ENCODE measurements around the gene MAJIN. TPM values are rescaled to one million over a fixed set of nuclear protein-coding genes. Genes with fewer than 3 reads are reported as not detected.

The MAJIN gene
- total RNA-seq, 1 donor = not detected

DNA sequence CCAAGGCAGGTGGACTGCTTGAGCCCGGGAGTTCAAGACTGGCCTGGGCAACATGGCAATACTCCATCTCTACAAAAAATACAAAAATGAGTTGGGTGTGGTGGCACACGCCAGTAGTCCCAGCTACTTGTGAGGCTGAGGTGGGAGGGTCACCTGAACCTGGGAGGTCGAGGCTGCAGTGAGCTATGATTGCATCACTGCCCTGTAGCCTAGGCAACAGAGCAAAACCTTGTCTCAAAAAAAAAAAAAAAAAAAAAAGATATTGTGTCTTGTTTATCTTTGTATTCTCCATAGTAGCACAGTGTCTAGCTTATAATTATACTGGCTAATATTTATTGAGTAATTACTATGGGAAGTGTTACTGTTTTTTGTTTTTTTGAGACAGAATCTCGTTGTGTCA, 20.4 kb downstream of the MAJIN start:
- DNase-seq (ENCODE audit: low read depth) = no peak
- H3K4me3 ChIP-seq (ENCODE audit: low read depth, low read length) = no peak overlapping the region
- TF ChIP-seq, protein P1, sequence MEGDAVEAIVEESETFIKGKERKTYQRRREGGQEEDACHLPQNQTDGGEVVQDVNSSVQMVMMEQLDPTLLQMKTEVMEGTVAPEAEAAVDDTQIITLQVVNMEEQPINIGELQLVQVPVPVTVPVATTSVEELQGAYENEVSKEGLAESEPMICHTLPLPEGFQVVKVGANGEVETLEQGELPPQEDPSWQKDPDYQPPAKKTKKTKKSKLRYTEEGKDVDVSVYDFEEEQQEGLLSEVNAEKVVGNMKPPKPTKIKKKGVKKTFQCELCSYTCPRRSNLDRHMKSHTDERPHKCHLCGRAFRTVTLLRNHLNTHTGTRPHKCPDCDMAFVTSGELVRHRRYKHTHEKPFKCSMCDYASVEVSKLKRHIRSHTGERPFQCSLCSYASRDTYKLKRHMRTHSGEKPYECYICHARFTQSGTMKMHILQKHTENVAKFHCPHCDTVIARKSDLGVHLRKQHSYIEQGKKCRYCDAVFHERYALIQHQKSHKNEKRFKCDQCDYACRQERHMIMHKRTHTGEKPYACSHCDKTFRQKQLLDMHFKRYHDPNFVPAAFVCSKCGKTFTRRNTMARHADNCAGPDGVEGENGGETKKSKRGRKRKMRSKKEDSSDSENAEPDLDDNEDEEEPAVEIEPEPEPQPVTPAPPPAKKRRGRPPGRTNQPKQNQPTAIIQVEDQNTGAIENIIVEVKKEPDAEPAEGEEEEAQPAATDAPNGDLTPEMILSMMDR (IDR thresholded peaks at IDR 0.05; ENCODE audit: insufficient read depth, low read length) = no peak

DNA sequence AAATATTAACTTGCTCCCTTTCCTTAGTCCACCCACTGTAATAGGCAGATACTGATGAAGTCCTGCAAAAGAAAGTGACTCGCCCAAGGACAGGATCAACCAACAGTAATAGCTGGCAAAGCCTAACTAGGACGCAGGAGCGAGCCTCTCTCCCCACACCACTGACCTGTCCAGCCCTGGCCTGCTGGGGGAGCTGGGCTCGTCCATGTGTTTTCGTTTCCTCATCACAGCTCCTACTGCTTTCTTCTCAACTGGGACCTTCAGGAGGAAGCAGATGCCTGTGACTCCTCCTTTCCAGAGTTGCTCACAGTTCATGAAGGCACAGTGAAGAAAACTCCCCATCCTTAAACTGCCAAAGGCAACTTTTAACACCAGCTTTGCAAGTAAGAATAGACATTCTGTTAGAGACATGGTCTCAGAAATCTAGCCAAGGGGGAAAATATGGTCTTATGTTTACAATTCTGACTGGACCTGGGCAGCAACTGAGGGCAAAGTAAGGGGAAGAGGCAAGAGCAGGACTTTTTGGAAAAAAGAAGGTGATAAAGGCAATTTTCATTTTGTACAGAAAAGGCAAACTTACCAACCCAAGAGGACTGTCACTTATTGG, 24.6 kb downstream of the MAJIN start:
- no peak overlapping the region for H3K4me3 ChIP-seq (ENCODE audit: low read depth, low read length)
- TF ChIP-seq, protein P1 (IDR thresholded peaks at IDR 0.05; ENCODE audit: insufficient read depth, low read length) = peak; percentile 16
- DNase-seq (ENCODE audit: low read depth) = no peak

DNA sequence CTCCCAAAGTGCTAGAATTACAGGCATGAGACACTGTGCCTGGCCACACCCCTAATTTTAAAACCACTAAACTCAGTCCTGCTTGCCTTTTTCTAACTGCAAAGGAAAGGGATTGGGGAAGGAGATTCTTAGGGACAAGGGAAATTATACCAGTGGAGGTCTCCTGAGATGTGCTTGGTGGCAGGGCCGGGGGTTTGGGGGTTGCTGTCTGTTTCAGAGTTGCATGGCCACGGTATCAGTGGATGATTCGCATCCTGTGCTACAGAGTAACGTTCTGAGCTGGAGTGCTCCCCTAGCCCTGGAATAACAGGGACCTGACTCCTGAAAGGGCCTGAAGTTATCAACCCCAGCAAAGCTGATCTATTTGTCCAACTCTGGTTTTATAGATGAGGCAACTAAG, 35.4 kb downstream of the MAJIN start:
- no peak for DNase-seq (ENCODE audit: low read depth)
- TF ChIP-seq, protein P1 (IDR thresholded peaks at IDR 0.05; ENCODE audit: insufficient read depth, low read length) = no peak
- H3K4me3 ChIP-seq (ENCODE audit: low read depth, low read length) = no peak overlapping the region

DNA sequence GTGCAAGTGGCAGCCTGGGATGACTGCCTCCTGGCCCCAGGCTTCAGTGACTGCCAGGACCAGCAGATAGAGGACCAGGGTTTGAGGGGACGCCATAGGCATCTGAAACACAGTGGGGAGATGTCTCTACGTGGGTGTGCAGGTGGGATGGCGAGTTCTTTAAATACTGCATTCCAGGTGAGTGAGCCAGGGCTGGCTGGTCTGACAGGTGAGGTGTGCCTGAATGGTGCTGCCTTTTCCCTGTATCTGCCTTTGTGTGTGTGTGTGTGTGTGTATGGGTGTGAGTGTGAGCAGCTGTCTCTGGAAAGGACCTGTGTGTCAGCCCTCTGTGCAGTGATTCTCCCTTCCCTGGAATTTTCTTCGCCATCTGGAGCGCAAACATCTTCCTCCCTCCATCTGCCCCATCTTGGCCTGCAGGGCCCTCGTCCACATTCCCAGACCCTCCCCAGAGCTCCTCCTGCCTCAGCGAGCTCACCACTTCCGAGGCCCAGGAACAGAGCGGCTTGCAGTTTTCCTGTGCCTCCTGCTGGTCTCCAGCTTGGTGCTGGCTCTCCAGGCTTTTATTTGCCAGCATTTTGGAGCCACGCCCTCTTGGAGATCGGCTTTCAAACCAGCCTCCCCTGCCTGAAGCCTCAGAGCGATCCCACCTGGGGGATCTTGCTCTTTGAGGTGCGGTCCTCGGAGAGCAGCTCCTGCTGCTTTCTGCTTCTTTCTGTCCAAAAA, 36.4 kb downstream of the MAJIN start, which contains the start of gene GPHA2:
Gene GPHA2 (minus strand): TSS at position 535 of the 723 bp plus-strand sequence. CDS start 433 bp downstream, at position 102.
- no peak within 1 kb of the TSS for H3K4me3 ChIP-seq (ENCODE audit: low read depth, low read length)
- TF ChIP-seq, protein P1 (IDR thresholded peaks at IDR 0.05; ENCODE audit: insufficient read depth, low read length) = peak; percentile 3
- peak; percentile 23 for DNase-seq (ENCODE audit: low read depth)

DNA sequence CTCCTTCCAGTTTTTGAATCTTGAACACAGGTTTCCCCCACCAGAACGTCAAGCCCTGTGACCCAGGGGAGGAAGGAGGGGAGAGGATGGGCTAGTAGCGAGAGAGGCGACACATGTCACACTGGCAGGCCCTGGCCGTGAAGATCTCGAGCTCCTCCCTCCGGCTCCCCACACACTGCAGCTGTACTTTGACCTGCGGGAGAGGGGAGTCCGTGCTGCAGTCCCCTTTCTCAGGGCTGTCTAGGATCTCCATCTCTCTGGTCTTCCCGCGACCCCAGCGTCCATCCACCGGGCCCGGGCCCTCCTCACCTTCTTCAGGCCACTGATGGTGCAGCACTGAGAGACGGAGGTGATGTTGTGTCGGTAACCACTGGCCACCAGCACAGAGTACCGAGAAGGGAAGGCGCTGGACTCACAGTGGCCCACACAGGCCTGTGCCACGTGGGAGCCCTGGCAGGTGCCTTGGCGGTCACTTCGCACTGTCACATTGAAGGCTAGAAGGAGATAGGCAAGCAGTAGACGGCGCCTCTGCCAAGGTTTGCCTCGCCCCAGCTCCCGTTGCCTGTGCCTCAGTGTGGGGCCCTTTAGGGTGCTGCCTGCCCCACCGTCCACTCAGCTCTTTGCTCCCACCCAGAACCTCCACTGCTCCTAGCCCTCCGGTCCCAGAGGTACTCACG, 37.1 kb downstream of the MAJIN start:
- DNase-seq (ENCODE audit: low read depth) = no peak
- TF ChIP-seq, protein P1 (IDR thresholded peaks at IDR 0.05; ENCODE audit: insufficient read depth, low read length) = no peak
- H3K4me3 ChIP-seq (ENCODE audit: low read depth, low read length) = no peak overlapping the region

DNA sequence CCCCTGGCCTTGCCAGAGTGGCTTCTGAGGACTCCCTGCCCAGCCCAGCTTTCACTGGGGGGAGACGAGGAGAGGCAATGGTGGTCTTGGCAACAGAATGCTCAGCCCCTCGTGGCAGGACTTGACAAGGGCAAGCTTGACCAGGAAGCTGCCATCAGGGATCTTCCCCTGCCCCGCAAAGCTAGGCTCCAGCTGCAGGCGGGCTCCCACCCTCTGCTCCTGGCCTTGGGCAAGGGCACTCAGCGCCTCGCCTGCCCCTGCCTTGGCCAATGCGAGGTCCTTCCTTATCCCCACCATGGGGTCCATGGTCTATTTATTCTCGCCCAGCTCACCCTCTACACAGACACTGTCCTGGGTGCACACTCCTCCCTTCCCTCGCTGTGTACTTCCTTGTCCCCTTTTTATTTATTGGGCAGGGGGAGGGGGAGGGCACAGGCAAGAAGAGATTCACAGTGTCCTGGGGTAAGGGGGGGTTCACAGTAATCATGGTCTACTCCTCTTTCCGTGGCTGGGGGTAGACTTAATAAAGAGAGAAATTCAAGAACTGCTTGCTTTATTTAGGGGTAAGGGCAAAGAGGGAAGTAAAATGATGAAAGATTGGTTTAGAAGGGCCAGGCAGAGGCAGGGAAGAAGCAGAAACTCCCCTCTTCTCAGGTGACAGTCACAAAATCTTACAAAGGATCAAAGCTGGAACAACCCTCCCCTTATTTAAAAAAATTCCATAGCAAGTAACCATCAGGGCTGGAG, 37.8 kb downstream of the MAJIN start:
- TF ChIP-seq, protein P1 (IDR thresholded peaks at IDR 0.05; ENCODE audit: insufficient read depth, low read length) = no peak
- no peak for DNase-seq (ENCODE audit: low read depth)
- no peak overlapping the region for H3K4me3 ChIP-seq (ENCODE audit: low read depth, low read length)

Measured in fibroblast of the aortic adventitia (primary cell).